H1 (cell line): ENCODE measurements around the gene VAV2. TPM values are rescaled to one million over a fixed set of nuclear protein-coding genes. Genes with fewer than 3 reads are reported as not detected.
A peak's percentile ranks its signal among the peaks of the same experiment; 100 is the strongest.

Experiments used
- CTCF ChIA-PET: fragments of 300-600 bp; sonication (Branson Sonifier 250); formaldehyde crosslinking; loops from one replicate; lab custom pipeline; 2021; ENCODE audit not compliant: partially characterized antibody; lab: Charles Lee
- POLR2A ChIA-PET: fragments of 300-600 bp; sonication (Branson Sonifier 250); formaldehyde crosslinking; loops from one replicate; lab custom pipeline; 2021; ENCODE audit warnings: inconsistent platforms; ENCODE audit not compliant: partially characterized antibody; lab: Charles Lee
- DNase-seq, 2 experiments: peaks; one replicate each; pipeline versions ENCODE4 v3.0.0 to v3.0.0-alpha.2; 2010 to 2022; ENCODE audit warnings: low spot score in 2 of 2, low read depth in 1 of 2, mixed read lengths in 1 of 2
- FAIRE-seq: peaks from 2 replicates; lab custom pipeline; 2011; peaks lifted over from hg19 to GRCh38; lab: Jason Lieb, UNC
- H2AFZ ChIP-seq: 2 replicates; pipeline ENCODE4 v1.8.1; 2012; ENCODE audit warnings: low read length, inconsistent platforms
- H2AK5ac ChIP-seq: 2 replicates; pipeline ENCODE4 v1.6.1; 2013; ENCODE audit warnings: low read depth, low read length
- H2BK120ac ChIP-seq: replicated peaks from 2 replicates; pipeline ENCODE3; 2013; ENCODE audit warnings: low read depth, low read length, inconsistent platforms
- H2BK12ac ChIP-seq: 2 replicates; pipeline ENCODE4 v1.6.1; 2013; ENCODE audit warnings: low read depth, low read length
- H2BK15ac ChIP-seq: 2 replicates; pipeline ENCODE4 v1.6.1; 2013; ENCODE audit warnings: low read length
- H2BK20ac ChIP-seq: 2 replicates; pipeline ENCODE4 v1.6.1; 2013; ENCODE audit warnings: low read length
- H2BK5ac ChIP-seq: 2 replicates; pipeline ENCODE4 v1.6.1; 2013; ENCODE audit warnings: low read depth, low read length
- H3K14ac ChIP-seq: 2 replicates; pipeline ENCODE4 v1.6.1; 2013; ENCODE audit warnings: inconsistent platforms; ENCODE audit not compliant: insufficient read length
- H3K18ac ChIP-seq: 2 replicates; pipeline ENCODE4 v1.6.1; 2013; ENCODE audit warnings: low read length; ENCODE audit errors: extremely low read depth
- H3K23ac ChIP-seq: 2 replicates; pipeline ENCODE4 v1.6.1; 2013; ENCODE audit warnings: inconsistent platforms; ENCODE audit not compliant: insufficient read length
- H3K23me2 ChIP-seq: 2 replicates; pipeline ENCODE4 v1.6.1; 2013; ENCODE audit warnings: low read depth, low read length
- H3K27ac ChIP-seq: 2 replicates; pipeline ENCODE4 v1.6.1; 2011; ENCODE audit warnings: low read depth, low read length, inconsistent platforms
- H3K27me3 ChIP-seq, 4 experiments: replicated peaks in 1 of 4; 1 replicate in 1 of 4; 2 replicates in 3 of 4; pipeline versions ENCODE4 v1.6.1 to v1.8.1; 2011 to 2013; ENCODE audit warnings: low read length in 3 of 4, mild to moderate bottlenecking in 3 of 4, inconsistent platforms in 2 of 4, mixed read lengths in 2 of 4, moderate library complexity in 1 of 4; ENCODE audit not compliant: control insufficient read depth in 3 of 4, insufficient read depth in 3 of 4; ENCODE audit errors: extremely low read depth in 1 of 4
- H3K36me3 ChIP-seq, 4 experiments: 2 replicates each; pipeline versions ENCODE4 v1.6.1 to v1.8.1; 2011 to 2013; ENCODE audit warnings: mild to moderate bottlenecking in 4 of 4, low read length in 3 of 4, moderate library complexity in 2 of 4, control low read depth in 1 of 4, inconsistent platforms in 1 of 4; ENCODE audit not compliant: insufficient read depth in 4 of 4, control insufficient read depth in 2 of 4
- H3K4ac ChIP-seq: replicated peaks from 2 replicates; pipeline ENCODE3; 2013; ENCODE audit warnings: low read length, low read depth, mixed read lengths, inconsistent platforms; ENCODE audit not compliant: insufficient read length
- H3K4me1 ChIP-seq, 4 experiments: replicated peaks in 1 of 4; 1 replicate in 1 of 4; 2 replicates in 3 of 4; pipeline versions ENCODE4 v1.6.1 to v1.8.1; 2011 to 2013; ENCODE audit warnings: low read length in 3 of 4, inconsistent platforms in 2 of 4, mixed read lengths in 1 of 4; ENCODE audit not compliant: insufficient read depth in 4 of 4, control insufficient read depth in 3 of 4
- H3K4me2 ChIP-seq, 2 experiments: 2 replicates each; pipeline versions ENCODE4 v1.6.1 to v1.8.1; 2011 to 2013; ENCODE audit warnings: low read depth in 2 of 2, low read length in 2 of 2, control low read depth in 1 of 2, inconsistent platforms in 1 of 2, mild to moderate bottlenecking in 1 of 2; ENCODE audit not compliant: insufficient read depth in 1 of 2
- H3K4me3 ChIP-seq, 4 experiments: fragments of 200-600, 300-600 bp in 1 of 4; sonication (generic), shearing (Covaris generic), sonication (Bioruptor Twin) in 1 of 4; 2 replicates each; pipeline versions ENCODE4 v1.5.1 to v1.8.1; 2011 to 2016; ENCODE audit warnings: low read length in 4 of 4, low read depth in 3 of 4, control low read depth in 2 of 4, inconsistent platforms in 2 of 4, mild to moderate bottlenecking in 2 of 4, mixed read lengths in 1 of 4, moderate library complexity in 1 of 4; ENCODE audit not compliant: insufficient read depth in 2 of 4; ENCODE audit errors: extremely low read depth in 1 of 4
- H3K56ac ChIP-seq: replicated peaks from 2 replicates; pipeline ENCODE3; 2013; ENCODE audit warnings: low read depth, mild to moderate bottlenecking, mixed read lengths, low read length, inconsistent platforms; ENCODE audit not compliant: insufficient read length
- H3K79me1 ChIP-seq: 2 replicates; pipeline ENCODE4 v1.6.1; 2013; ENCODE audit warnings: low read depth, low read length, control low read depth
- H3K79me2 ChIP-seq, 2 experiments: 2 replicates each; pipeline versions ENCODE4 v1.6.1 to v1.8.1; 2012 to 2013; ENCODE audit warnings: low read length in 2 of 2, mild to moderate bottlenecking in 2 of 2, inconsistent platforms in 1 of 2; ENCODE audit not compliant: insufficient read depth in 2 of 2, control insufficient read depth in 1 of 2
- H3K9ac ChIP-seq, 4 experiments: replicated peaks in 1 of 4; 1 replicate in 1 of 4; 2 replicates in 3 of 4; pipeline versions ENCODE4 v1.6.1 to v1.8.1; 2011 to 2013; ENCODE audit warnings: low read depth in 3 of 4, low read length in 3 of 4, control low read depth in 2 of 4, mild to moderate bottlenecking in 2 of 4, moderate library complexity in 2 of 4, inconsistent platforms in 1 of 4; ENCODE audit errors: extremely low read depth in 1 of 4
- H3K9me3 ChIP-seq, 2 experiments: 2 replicates each; pipeline versions ENCODE4 v1.6.1 to v1.8.1; 2012 to 2013; ENCODE audit warnings: mild to moderate bottlenecking in 2 of 2, moderate library complexity in 2 of 2, control low read depth in 1 of 2, inconsistent platforms in 1 of 2, low read depth in 1 of 2, low read length in 1 of 2, mixed read lengths in 1 of 2; ENCODE audit not compliant: insufficient read depth in 2 of 2
- H4K20me1 ChIP-seq, 2 experiments: replicated peaks in 1 of 2; 2 replicates each; pipeline versions ENCODE3 to v1.8.1; 2011 to 2013; ENCODE audit warnings: inconsistent platforms in 2 of 2, low read length in 2 of 2, mild to moderate bottlenecking in 1 of 2; ENCODE audit not compliant: insufficient read depth in 2 of 2, control insufficient read depth in 1 of 2
- H4K5ac ChIP-seq: 2 replicates; pipeline ENCODE4 v1.6.1; 2013; ENCODE audit warnings: low read length, low read depth, mixed read lengths, inconsistent platforms; ENCODE audit not compliant: insufficient read length
- H4K8ac ChIP-seq: 2 replicates; pipeline ENCODE4 v1.8.0; 2013; ENCODE audit warnings: mild to moderate bottlenecking, moderate library complexity, low read length, inconsistent platforms; ENCODE audit not compliant: insufficient read depth; ENCODE audit errors: extremely low read depth
- H4K91ac ChIP-seq: replicated peaks from 2 replicates; pipeline ENCODE3; 2013; ENCODE audit warnings: low read length, mixed read lengths, inconsistent platforms; ENCODE audit not compliant: insufficient read length
- POLR2AphosphoS5 ChIP-seq: IDR thresholded peaks from 2 replicates; pipeline ENCODE4 v1.6.1; 2011; ENCODE audit warnings: low read depth, low read length
- TAF1 ChIP-seq: IDR thresholded peaks from 2 replicates; pipeline ENCODE4 v1.6.1; 2011; ENCODE audit warnings: mild to moderate bottlenecking, low read depth, low read length
- WGBS, 2 experiments: shearing (Covaris generic) in 1 of 2; methylation state at CpG; one replicate each; pipeline versions ENCODE4 v1.1.6 to v1.1.7; 2013 to 2015; ENCODE audit warnings: low lambda C conversion rate in 2 of 2, mixed read lengths in 2 of 2, inconsistent platforms in 1 of 2, low coverage in 1 of 2, missing lambda C conversion rate in 1 of 2; ENCODE audit not compliant: insufficient replicate concordance in 2 of 2, insufficient coverage in 1 of 2, insufficient read length in 1 of 2; ENCODE audit errors: extremely low coverage in 1 of 2, missing lambda C conversion rate in 1 of 2; 5-methylcytosine and 5-hydroxymethylcytosine counted together
- polyA plus RNA-seq, 7 experiments: library from polyadenylated mRNA; depleted of rRNA in 3 of 7; stranded (reverse) in 5 of 7; unstranded in 2 of 7; fragments of >200 nt in 5 of 7; fragments of 200-250 nt in 2 of 7; gene quantifications; 1 replicate in 5 of 7; 2 replicates in 1 of 7; 4 replicates in 1 of 7; pipeline versions ENCODE4 v1.2.1 to v1.2.3, GENCODE V29; 2011 to 2013; ENCODE audit warnings: missing spikeins in 2 of 7, mixed read lengths in 2 of 7
- total RNA-seq: library from RNA; stranded (reverse); fragmentation: NEBNext Ultra II Directional; extraction: Animal tissue kit (Norgen Biotek cat#: 25700); gene quantifications from 2 replicates; pipeline ENCODE4 v1.2.1, GENCODE V29; 2021

The VAV2 gene
- total and polyA plus RNA-seq, 2 of the 8 experiments (the other 6 are each of a cell fraction or from before 2014, with no cell fraction given): 13.6 to 37.6 TPM

DNA sequence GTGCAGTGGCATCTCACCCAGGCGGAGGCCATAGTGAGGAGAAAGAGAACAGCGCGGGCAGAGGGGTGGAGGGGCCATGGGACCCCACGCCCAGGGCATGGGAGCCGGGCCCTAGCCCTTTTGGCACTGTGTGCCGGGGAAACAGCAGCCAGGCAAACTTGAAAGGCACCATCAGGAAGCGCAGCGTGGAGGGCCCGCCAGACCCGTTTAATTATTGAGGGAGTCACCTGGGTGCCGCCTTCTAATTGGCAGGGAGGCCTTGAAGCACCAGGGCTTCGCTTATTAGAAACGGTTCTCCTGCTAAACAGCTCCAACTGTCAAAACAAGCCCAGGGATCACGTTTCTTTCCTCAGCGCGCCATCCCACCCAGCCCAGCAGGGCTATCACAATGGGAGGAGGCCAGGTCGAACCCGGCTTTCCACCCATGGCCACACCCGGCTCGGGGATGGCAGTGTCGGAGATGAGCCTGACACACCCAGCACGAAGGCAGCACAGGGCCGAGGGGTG, 149.3 kb downstream of the VAV2 start:
- no peak overlapping the region for H4K91ac ChIP-seq
- peaks cover 8% of the 10 kb centered on the region; the same call in 1 of the 2 replicates for H3K23me2 ChIP-seq
- H3K9me3 ChIP-seq: no peaks in the 10 kb centered on the region
- H3K23ac ChIP-seq: no peak overlapping the region
- no peak overlapping the region for H3K4ac ChIP-seq
- no peak overlapping the region for H2BK15ac ChIP-seq
- no peak overlapping the region for H2BK12ac ChIP-seq
- H3K27ac ChIP-seq: no peak overlapping the region
- H3K4me3 ChIP-seq: no peak overlapping the region
- H3K27me3 ChIP-seq: no peaks in the 10 kb centered on the region
- peaks cover 0 to 24% (median 18%) of the 10 kb centered on the region in 4 experiments; a peak in 6 of 7 replicates for H3K4me1 ChIP-seq
- H4K5ac ChIP-seq: no peak overlapping the region
- H3K79me1 ChIP-seq: peaks cover 14% of the 10 kb centered on the region
- DNase-seq (no peak), FAIRE-seq (no peak)
- ChIA-PET CTCF (interaction anchor here (0.6 to 1.8 kb wide), 6 partner anchors 17 to 396 kb away, joined by 3 to 7 read pairs (median 4); no protein-coding TSS in a partner anchor), POLR2A (no interaction called here)
- no peak overlapping the region for H2AK5ac ChIP-seq
- H3K14ac ChIP-seq: no peak overlapping the region
- WGBS, 2 experiments: 90% methylated on average over 23 of the region's 23 CpGs; no CpG with 5 or more reads in 1 of the 2 experiments
- no peak overlapping the region for H2BK20ac ChIP-seq
- no peak overlapping the region for H2BK120ac ChIP-seq
- no peak overlapping the region for H2BK5ac ChIP-seq
- H3K56ac ChIP-seq: no peak overlapping the region
- no peak overlapping the region for H3K4me2 ChIP-seq
- H3K36me3 ChIP-seq: no peaks in the 10 kb centered on the region
- H3K9ac ChIP-seq: no peak overlapping the region
- H4K20me1 ChIP-seq: peaks cover 4 to 12% of the 10 kb centered on the region in 2 experiments
- no peak overlapping the region for H2AFZ ChIP-seq
- peak overlapping the region; percentile 28; the same call in 1 of the 2 replicates for H4K8ac ChIP-seq
- peak overlapping the region; percentile 32; the same call in 1 of the 2 replicates for H3K18ac ChIP-seq
- no peak for TF ChIP-seq POLR2AphosphoS5
- TF ChIP-seq TAF1: 0 out of 2 replicates have a peak, but pooled peaks have one; percentile 13
- TF ChIP-seq, all 59 proteins: peak for 1
- peaks cover 0 to 11% of the 10 kb centered on the region in 2 experiments; a peak in 1 of 4 replicates for H3K79me2 ChIP-seq
